ENCODE results near the gene SLC13A4.

- TF ChIP-seq CTCF (IDR thresholded peaks at IDR 0.05; ENCODE audit: poor library complexity), result no peak
- TF ChIP-seq EZH2 (IDR thresholded peaks at IDR 0.05; ENCODE audit: borderline replicate concordance), result no peak
Measured at GRCh38 chr7:135771961-135772638, 44.1 kb upstream of the SLC13A4 start.
